Smooth muscle cell (in vitro differentiated cells): ENCODE results near the gene SHQ1. TPM values are rescaled to one million over a fixed set of nuclear protein-coding genes. Genes with fewer than 3 reads are reported as not detected.

Experiments used
- DNase-seq: peaks from one replicate; lab custom pipeline; 2025; ENCODE audit not compliant: unreplicated experiment; lab: John Stamatoyannopoulos, UW
- H2AFZ ChIP-seq: fragments of 200-600 bp; sonication (generic); 2 replicates; pipeline ENCODE4 v1.6.0; 2016; ENCODE audit warnings: antibody characterized with exemption, low read depth, mild to moderate bottlenecking
- H3F3A ChIP-seq: fragments of 200-600 bp; sonication (generic); 2 replicates; pipeline ENCODE4 v1.6.0; 2017; ENCODE audit warnings: antibody characterized with exemption, low read depth
- H3K27ac ChIP-seq: fragments of 200-600 bp; sonication (generic); 2 replicates; pipeline ENCODE4 v1.5.1; 2016; ENCODE audit warnings: low read depth, mild to moderate bottlenecking
- H3K27me3 ChIP-seq: fragments of 200-600 bp; sonication (generic); 2 replicates; pipeline ENCODE4 v1.6.1; 2016; ENCODE audit warnings: low read depth, mild to moderate bottlenecking
- H3K36me3 ChIP-seq: fragments of 200-600 bp; sonication (generic); 2 replicates; pipeline ENCODE4 v1.5.1; 2016; ENCODE audit warnings: low read depth
- H3K4me1 ChIP-seq: fragments of 200-600 bp; sonication (generic); 2 replicates; pipeline ENCODE4 v1.5.1; 2016; ENCODE audit warnings: low read depth
- H3K4me2 ChIP-seq: fragments of 200-600 bp; sonication (generic); 2 replicates; pipeline ENCODE4 v1.6.0; 2016; ENCODE audit warnings: mild to moderate bottlenecking
- H3K4me3 ChIP-seq: fragments of 200-600 bp; sonication (generic); 2 replicates; pipeline ENCODE4 v1.5.1; 2016; ENCODE audit warnings: mild to moderate bottlenecking
- H3K79me2 ChIP-seq: fragments of 200-600 bp; sonication (generic); 2 replicates; pipeline ENCODE4 v1.6.0; 2016; ENCODE audit warnings: low read depth, mild to moderate bottlenecking
- H3K9ac ChIP-seq: fragments of 200-600 bp; sonication (generic); 2 replicates; pipeline ENCODE4 v1.6.0; 2016; ENCODE audit warnings: low read depth
- H3K9me3 ChIP-seq: fragments of 200-600 bp; sonication (generic); replicated peaks from 2 replicates; pipeline ENCODE4 v1.5.1; 2016; ENCODE audit warnings: low read depth
- H4K20me1 ChIP-seq: fragments of 200-600 bp; sonication (generic); 2 replicates; pipeline ENCODE4 v1.6.0; 2016; ENCODE audit warnings: low read depth
- WGBS: methylation state at CpG from one replicate; pipeline ENCODE4 v1.1.7; 2016; ENCODE audit warnings: low lambda C conversion rate; 5-methylcytosine and 5-hydroxymethylcytosine counted together
- polyA plus RNA-seq: library from polyadenylated mRNA; unstranded; fragments of >200 nt; fragmentation: Nextera tagmentation; extraction: Ambion mirVana; gene quantifications from 2 replicates; pipeline ENCODE4 v1.2.1, GENCODE V29; 2016
- total RNA-seq: library from RNA; depleted of rRNA; stranded (reverse); fragments of >200 nt; gene quantifications from 2 replicates; pipeline ENCODE4 v1.2.3, GENCODE V29; 2014
- TF ChIP-seq, protein P1 (sequence below): fragments of 200-600 bp; sonication (generic); IDR thresholded peaks from 2 replicates; pipeline ENCODE4 v1.5.1; 2017; ENCODE audit warnings: borderline replicate concordance, mild to moderate bottlenecking, antibody characterized with exemption; ENCODE audit not compliant: insufficient read depth, poor library complexity, severe bottlenecking

The SHQ1 gene
- total and polyA plus RNA-seq, 2 experiments from 2014 or later: 13.1 to 14.8 TPM

DNA sequence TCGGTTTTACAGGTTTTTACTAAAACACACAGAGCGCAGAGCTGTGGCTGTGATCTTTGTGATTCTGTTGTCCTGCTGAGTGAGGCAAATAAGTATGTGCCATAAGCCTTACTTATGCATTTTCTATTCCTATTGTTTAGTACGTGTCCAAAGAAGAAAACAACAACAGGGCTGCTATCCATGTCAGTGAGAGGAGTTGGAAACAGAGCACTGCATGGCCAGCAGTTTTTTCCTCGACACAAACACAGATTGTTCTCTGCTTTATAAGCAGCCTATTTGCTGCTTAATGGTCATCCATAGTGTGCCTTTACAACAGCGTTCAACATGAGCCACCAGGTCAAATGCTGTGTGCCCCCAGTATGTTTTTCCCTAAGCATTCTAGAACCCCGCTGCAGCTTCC is 79.8 kb downstream of the SHQ1 start:
- H3K27me3 ChIP-seq: no peaks in the 10 kb centered on the region
- H2AFZ ChIP-seq: no peak overlapping the region
- TF ChIP-seq, protein P1, sequence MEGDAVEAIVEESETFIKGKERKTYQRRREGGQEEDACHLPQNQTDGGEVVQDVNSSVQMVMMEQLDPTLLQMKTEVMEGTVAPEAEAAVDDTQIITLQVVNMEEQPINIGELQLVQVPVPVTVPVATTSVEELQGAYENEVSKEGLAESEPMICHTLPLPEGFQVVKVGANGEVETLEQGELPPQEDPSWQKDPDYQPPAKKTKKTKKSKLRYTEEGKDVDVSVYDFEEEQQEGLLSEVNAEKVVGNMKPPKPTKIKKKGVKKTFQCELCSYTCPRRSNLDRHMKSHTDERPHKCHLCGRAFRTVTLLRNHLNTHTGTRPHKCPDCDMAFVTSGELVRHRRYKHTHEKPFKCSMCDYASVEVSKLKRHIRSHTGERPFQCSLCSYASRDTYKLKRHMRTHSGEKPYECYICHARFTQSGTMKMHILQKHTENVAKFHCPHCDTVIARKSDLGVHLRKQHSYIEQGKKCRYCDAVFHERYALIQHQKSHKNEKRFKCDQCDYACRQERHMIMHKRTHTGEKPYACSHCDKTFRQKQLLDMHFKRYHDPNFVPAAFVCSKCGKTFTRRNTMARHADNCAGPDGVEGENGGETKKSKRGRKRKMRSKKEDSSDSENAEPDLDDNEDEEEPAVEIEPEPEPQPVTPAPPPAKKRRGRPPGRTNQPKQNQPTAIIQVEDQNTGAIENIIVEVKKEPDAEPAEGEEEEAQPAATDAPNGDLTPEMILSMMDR: no peak
- H3F3A ChIP-seq: no peaks in the 10 kb centered on the region
- H3K79me2 ChIP-seq: no peaks in the 10 kb centered on the region
- 72% methylated on average over 6 of the region's 6 CpGs for WGBS
- H4K20me1 ChIP-seq: no peaks in the 10 kb centered on the region
- H3K4me3 ChIP-seq: no peak overlapping the region
- no peak for DNase-seq
- H3K4me1 ChIP-seq: peaks cover 23% of the 10 kb centered on the region
- no peak overlapping the region for H3K9ac ChIP-seq
- H3K4me2 ChIP-seq: no peak overlapping the region
- H3K9me3 ChIP-seq: no peaks in the 10 kb centered on the region
- no peak overlapping the region for H3K27ac ChIP-seq
- H3K36me3 ChIP-seq: no peaks in the 10 kb centered on the region

GRCh38 chr3:72768006-72768441 is 80.2 kb downstream of the SHQ1 start:
- Histone ChIP-seq H3K27ac (no peak overlapping the region), H3K27me3 (no peaks in the 10 kb centered on the region), H3F3A (no peaks in the 10 kb centered on the region), H2AFZ (no peak overlapping the region), H3K9ac (no peak overlapping the region), H3K36me3 (no peaks in the 10 kb centered on the region), H3K4me2 (no peak overlapping the region), H3K4me3 (no peak overlapping the region), H3K79me2 (no peaks in the 10 kb centered on the region), H3K9me3 (no peaks in the 10 kb centered on the region), H3K4me1 (peaks cover 23% of the 10 kb centered on the region), H4K20me1 (no peaks in the 10 kb centered on the region)
- DNase-seq: no peak
- WGBS: 28% methylated on average over 5 of the region's 5 CpGs
- TF ChIP-seq, protein P1: no peak

DNA sequence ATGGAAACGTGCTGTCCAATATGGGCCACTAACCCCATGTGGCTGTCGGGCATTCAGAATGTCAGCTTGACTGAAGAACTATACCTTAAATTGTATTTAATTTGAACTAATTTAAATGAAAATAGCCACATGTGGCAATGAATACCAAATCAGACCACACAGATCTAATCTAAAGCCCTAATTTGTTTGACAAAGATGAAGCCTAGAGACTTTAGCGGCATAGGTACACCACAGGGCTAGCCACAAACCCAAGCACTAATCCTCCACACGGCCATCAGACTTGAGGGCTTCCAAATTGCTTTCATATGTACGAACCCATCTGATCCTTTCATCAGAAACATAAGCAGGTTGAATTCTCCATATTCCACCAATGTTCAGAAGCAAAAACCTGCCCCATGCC is 81.4 kb downstream of the SHQ1 start:
- WGBS: 76% methylated on average over 5 of the region's 5 CpGs
- Histone ChIP-seq H3K4me1 (peaks cover 23% of the 10 kb centered on the region), H3K4me2 (no peak overlapping the region), H3K9ac (no peak overlapping the region), H4K20me1 (no peaks in the 10 kb centered on the region), H3K36me3 (no peaks in the 10 kb centered on the region), H3K27me3 (no peaks in the 10 kb centered on the region), H3K27ac (no peak overlapping the region), H3K9me3 (no peaks in the 10 kb centered on the region), H3F3A (no peaks in the 10 kb centered on the region), H2AFZ (no peak overlapping the region), H3K4me3 (no peak overlapping the region), H3K79me2 (no peaks in the 10 kb centered on the region)
- TF ChIP-seq, protein P1: no peak
- no peak for DNase-seq

DNA sequence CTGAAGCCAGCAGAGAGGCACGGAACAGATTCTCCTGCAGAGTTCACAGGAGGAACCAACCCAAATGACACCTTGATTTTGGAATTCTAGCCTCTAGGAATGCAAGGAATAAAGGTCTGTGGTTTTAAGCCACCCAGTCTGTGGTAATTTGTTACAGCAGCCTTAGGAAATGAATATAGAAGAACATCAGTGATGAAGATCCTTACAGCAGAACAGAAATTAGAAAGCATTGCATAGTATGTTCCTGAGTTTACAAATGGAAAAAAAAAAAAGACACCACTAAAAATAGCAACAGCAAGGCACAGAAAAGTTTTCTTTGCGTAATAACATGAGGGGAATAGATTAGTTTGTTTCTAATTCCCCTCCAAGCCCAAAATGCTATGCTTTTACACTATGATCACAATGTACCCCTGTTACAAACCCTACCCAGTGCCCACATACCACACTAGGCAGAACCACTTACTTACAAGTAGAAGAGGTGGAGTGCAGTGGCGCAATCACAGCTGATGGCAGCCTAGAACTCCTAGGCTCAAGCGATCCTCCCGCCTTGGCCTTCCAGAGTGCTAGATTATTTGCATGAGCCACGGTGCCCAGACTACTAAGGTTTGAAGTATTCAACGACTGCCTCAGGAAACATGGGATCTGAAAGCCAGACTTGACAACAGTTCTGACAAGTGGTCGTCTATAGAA is 84.3 kb downstream of the SHQ1 start:
- Histone ChIP-seq H3K79me2 (no peaks in the 10 kb centered on the region), H3K4me2 (no peak overlapping the region), H2AFZ (no peak overlapping the region), H3K27ac (no peak overlapping the region), H3K9ac (no peak overlapping the region), H3F3A (no peaks in the 10 kb centered on the region), H3K36me3 (no peaks in the 10 kb centered on the region), H3K9me3 (no peaks in the 10 kb centered on the region), H3K4me1 (peaks cover 23% of the 10 kb centered on the region), H3K4me3 (no peak overlapping the region), H3K27me3 (no peaks in the 10 kb centered on the region), H4K20me1 (no peaks in the 10 kb centered on the region)
- 86% methylated on average over 8 of the region's 8 CpGs for WGBS
- DNase-seq: no peak
- TF ChIP-seq, protein P1: no peak
